Skeletal muscle tissue (tissue), 4 donors: ENCODE data around the gene RCBTB2. TPM values are rescaled to one million over a fixed set of nuclear protein-coding genes. Genes with fewer than 3 reads are reported as not detected.

ENCODE experiments used
- H3K27ac ChIP-seq: one replicate; pipeline ENCODE4 v1.7.0; 2013; ENCODE audit warnings: mild to moderate bottlenecking, low read depth, low read length, inconsistent platforms
- H3K27me3 ChIP-seq, 3 donors: one replicate each; pipeline ENCODE4 v1.7.0; 2013; ENCODE audit warnings: low read length in 3 of 3; ENCODE audit not compliant: control insufficient read depth in 3 of 3, insufficient read depth in 3 of 3
- H3K36me3 ChIP-seq, 3 donors: one replicate each; pipeline ENCODE4 v1.7.0; 2013; ENCODE audit warnings: low read length in 3 of 3; ENCODE audit not compliant: control insufficient read depth in 3 of 3, insufficient read depth in 3 of 3
- H3K4me1 ChIP-seq, 3 donors: one replicate each; pipeline ENCODE4 v1.7.0; 2013; ENCODE audit warnings: low read length in 3 of 3, mild to moderate bottlenecking in 3 of 3; ENCODE audit not compliant: control insufficient read depth in 3 of 3, insufficient read depth in 3 of 3
- H3K4me3 ChIP-seq, 3 donors: one replicate each; pipeline ENCODE4 v1.7.0; 2013; ENCODE audit warnings: low read length in 3 of 3
- H3K9ac ChIP-seq, 3 donors: one replicate each; pipeline ENCODE4 v1.7.0; 2013; ENCODE audit warnings: low read length in 3 of 3, mild to moderate bottlenecking in 3 of 3, moderate library complexity in 2 of 3, low read depth in 1 of 3
- H3K9me3 ChIP-seq, 3 donors: one replicate each; pipeline ENCODE4 v1.7.0; 2013; ENCODE audit warnings: low read length in 3 of 3; ENCODE audit not compliant: control insufficient read depth in 3 of 3
- total RNA-seq: library from RNA; depleted of rRNA; stranded (reverse); fragments of >200 nt; gene quantifications from one replicate; pipeline ENCODE4 v1.2.3, GENCODE V29; 2014
- donor health status: Osteomylitis.

Gene RCBTB2
- total RNA-seq, 1 donor from 2014 or later = 18.3 TPM

GRCh38 chr13:48563626-48564025, 30.7 kb upstream of the RCBTB2 start:
- Histone ChIP-seq H3K36me3 (no peaks in the 10 kb centered on the region), H3K4me1 (peaks cover 7 to 15% (median 15%) of the 10 kb centered on the region in 3 donors), H3K9me3 (no peaks in the 10 kb centered on the region), H3K27me3 (no peaks in the 10 kb centered on the region), H3K4me3 (no peak overlapping the region), H3K27ac (no peak overlapping the region), H3K9ac (no peak overlapping the region)

DNA sequence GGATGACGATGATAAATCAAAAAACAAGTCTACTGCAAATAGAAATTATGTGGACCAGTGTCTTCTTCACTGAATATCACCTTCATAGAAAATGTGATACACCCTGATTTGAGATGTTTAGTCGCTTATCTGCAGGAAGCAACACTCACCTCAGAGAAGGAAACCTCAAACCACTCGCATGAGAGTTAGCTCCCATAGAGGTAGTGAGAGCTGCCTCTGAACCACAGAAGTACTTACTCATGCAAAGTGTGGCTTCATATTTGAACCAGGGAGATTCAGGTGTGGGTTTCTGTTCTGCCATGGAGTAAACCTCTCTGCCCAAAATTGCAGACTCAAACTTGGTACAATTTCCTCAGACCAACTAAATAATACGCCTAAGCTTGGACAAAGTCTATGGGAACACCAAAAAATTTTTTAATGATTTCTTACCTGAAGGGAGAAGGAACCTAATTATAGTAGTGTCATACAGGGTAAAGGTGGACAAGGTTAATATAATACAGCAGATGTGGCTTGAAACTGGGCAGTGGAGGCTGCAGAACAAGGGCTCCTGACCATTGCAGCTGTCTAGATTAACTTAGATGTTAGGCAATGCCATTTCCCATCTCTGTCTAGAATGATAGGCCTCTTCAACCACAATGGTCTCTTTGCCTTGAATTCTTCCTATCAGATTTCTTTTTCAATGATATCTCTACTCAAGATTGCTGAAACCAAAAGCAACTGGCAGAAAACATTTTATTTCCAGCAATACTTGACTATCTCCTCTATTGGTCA, 29.6 kb upstream of the RCBTB2 start:
- Histone ChIP-seq H3K9ac (no peak overlapping the region), H3K4me1 (peaks cover 0 to 4% (median 4%) of the 10 kb centered on the region in 3 donors), H3K9me3 (no peaks in the 10 kb centered on the region), H3K27me3 (no peaks in the 10 kb centered on the region), H3K36me3 (no peaks in the 10 kb centered on the region), H3K27ac (no peak overlapping the region), H3K4me3 (no peak overlapping the region)

DNA sequence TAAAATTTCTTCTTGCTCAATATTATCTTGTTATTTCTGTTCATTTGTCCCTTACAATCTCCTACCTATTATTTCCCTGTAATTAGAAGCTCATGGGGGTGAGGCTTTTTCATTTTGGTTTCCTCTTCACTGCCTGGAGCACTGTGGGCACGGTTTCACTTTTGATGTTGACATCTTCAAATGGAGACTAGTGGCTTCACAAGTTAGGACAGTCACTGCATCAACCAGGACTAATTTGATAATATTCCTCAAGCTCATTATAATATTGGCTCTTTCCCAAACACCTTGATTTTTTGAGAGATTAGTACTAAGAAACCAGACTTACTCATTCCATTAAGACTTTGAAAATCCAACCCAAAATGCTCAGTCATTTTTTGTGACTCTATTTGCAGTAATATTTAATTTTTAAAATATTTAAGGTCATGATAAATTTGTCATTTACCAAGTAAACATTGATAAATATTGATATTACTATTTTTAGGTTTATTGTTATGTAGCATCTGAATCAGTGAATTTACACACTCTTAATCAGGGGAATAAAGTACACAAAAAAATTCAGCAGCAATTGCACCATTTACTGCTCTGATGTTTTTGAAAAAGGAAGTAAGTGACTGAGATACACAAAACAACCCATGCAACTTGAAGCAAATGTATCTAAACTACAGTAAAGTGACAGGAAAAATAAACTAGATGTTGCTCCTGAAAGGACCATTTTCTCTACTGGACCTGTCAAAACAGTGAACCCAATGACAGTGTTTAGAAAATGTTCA, 28.8 kb upstream of the RCBTB2 start:
- H3K9me3 ChIP-seq = no peaks in the 10 kb centered on the region
- H3K9ac ChIP-seq = no peak overlapping the region
- no peaks in the 10 kb centered on the region for H3K27me3 ChIP-seq
- H3K4me3 ChIP-seq = no peak overlapping the region
- H3K27ac ChIP-seq = no peak overlapping the region
- H3K4me1 ChIP-seq = no peaks in the 10 kb centered on the region
- H3K36me3 ChIP-seq = no peaks in the 10 kb centered on the region

DNA sequence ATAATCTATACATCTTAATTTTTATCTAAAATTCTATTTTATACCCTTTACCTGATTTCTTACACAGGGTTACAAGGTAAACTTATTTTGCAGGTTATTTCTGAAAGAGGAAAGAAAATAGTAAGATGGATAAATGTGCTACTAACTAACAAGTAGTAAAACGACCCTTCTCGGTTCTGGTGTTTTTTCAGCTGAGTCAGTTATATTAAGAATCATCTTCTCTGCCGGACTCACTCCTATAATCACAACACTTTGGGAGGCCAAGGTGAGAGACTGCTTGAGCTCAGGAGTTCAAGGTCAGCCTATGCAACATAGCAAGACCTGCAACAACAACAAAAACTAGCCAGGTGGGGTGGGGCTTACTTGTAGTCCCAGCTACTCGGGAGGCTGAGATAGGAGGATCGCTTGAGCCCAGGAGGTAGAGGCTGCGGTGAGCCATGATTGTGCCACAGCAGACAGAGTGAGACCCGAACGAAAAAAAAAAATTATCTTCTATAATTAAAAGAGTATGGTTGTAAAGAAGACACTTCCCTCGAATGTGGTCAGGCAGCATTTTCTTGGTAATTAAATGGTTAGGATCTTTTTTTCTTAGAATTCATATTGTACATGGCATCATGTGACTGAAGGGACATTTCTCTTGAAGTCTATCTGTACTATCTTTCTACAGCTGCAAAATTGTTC, 27.9 kb upstream of the RCBTB2 start:
- no peaks in the 10 kb centered on the region for H3K4me1 ChIP-seq
- H3K9ac ChIP-seq = no peak overlapping the region
- H3K4me3 ChIP-seq = no peak overlapping the region
- peaks cover 0 to 2% (median 0%) of the 10 kb centered on the region in 3 donors for H3K9me3 ChIP-seq
- H3K36me3 ChIP-seq = no peaks in the 10 kb centered on the region
- H3K27ac ChIP-seq = no peak overlapping the region
- H3K27me3 ChIP-seq = no peaks in the 10 kb centered on the region

DNA sequence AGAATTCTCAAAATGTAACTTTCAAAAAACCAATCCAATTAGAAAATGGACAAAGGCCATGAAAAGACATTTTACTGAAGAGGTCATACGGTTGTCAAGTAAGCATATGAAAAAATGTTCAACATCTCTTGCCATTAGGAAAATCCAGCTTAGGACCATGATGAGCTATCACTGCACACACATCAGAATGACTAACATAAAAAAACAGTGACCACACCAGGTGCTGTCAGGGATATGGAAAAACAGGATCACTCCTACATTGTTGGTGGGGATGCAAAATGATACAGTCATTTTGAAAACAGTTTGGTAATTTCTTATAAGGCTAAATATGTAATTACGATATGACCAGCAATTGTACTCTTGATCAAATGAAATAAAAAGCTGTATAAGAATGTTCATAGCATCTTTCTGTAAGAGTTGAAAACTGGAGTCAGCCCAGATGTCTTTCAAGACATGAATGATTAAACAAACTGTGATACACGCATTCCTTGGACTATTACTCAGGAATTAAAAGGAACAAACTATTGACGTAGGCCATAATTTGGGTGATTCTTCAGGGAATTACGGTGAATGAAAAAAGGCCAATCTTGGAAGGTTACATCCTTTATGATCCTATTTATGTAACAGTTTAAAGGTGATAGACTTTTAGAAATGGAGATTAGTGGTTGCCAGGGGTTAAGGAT, 26.9 kb upstream of the RCBTB2 start:
- no peaks in the 10 kb centered on the region for H3K27me3 ChIP-seq
- peaks cover 0 to 3% (median 0%) of the 10 kb centered on the region in 3 donors for H3K9me3 ChIP-seq
- no peak overlapping the region for H3K4me3 ChIP-seq
- H3K9ac ChIP-seq = no peak overlapping the region
- no peaks in the 10 kb centered on the region for H3K36me3 ChIP-seq
- H3K4me1 ChIP-seq = no peaks in the 10 kb centered on the region
- H3K27ac ChIP-seq = no peak overlapping the region

GRCh38 chr13:48556817-48557216, 23.9 kb upstream of the RCBTB2 start:
- H3K4me3 ChIP-seq = no peak overlapping the region
- H3K36me3 ChIP-seq = no peaks in the 10 kb centered on the region
- peaks cover under 1 to 3% (median under 1%) of the 10 kb centered on the region in 3 donors for H3K9me3 ChIP-seq
- no peaks in the 10 kb centered on the region for H3K4me1 ChIP-seq
- H3K27me3 ChIP-seq = no peaks in the 10 kb centered on the region
- H3K9ac ChIP-seq = no peak overlapping the region
- H3K27ac ChIP-seq = no peak overlapping the region

- H3K4me1 ChIP-seq = no peaks in the 10 kb centered on the region
- no peak overlapping the region for H3K9ac ChIP-seq
- no peak overlapping the region for H3K27ac ChIP-seq
- no peaks in the 10 kb centered on the region for H3K36me3 ChIP-seq
- H3K4me3 ChIP-seq = no peak overlapping the region
- H3K27me3 ChIP-seq = no peaks in the 10 kb centered on the region
- peaks cover 3 to 12% (median 6%) of the 10 kb centered on the region in 3 donors for H3K9me3 ChIP-seq
These were observed 22.6 kb upstream of the RCBTB2 start for GRCh38 chr13:48555441-48555840.

GRCh38 chr13:48551329-48551728, 18.4 kb upstream of the RCBTB2 start:
- H3K4me3 ChIP-seq = no peak overlapping the region
- peaks cover 3 to 12% (median 6%) of the 10 kb centered on the region in 3 donors for H3K9me3 ChIP-seq
- H3K36me3 ChIP-seq = no peaks in the 10 kb centered on the region
- no peaks in the 10 kb centered on the region for H3K4me1 ChIP-seq
- no peaks in the 10 kb centered on the region for H3K27me3 ChIP-seq
- no peak overlapping the region for H3K9ac ChIP-seq
- no peak overlapping the region for H3K27ac ChIP-seq

GRCh38 chr13:48549658-48550057, 16.8 kb upstream of the RCBTB2 start:
- H3K36me3 ChIP-seq = no peaks in the 10 kb centered on the region
- no peak overlapping the region for H3K27ac ChIP-seq
- H3K4me3 ChIP-seq = no peak overlapping the region
- H3K27me3 ChIP-seq = no peaks in the 10 kb centered on the region
- peaks cover 3 to 12% (median 3%) of the 10 kb centered on the region in 3 donors for H3K9me3 ChIP-seq
- H3K9ac ChIP-seq = no peak overlapping the region
- no peaks in the 10 kb centered on the region for H3K4me1 ChIP-seq
